Activated T-cell treated with anti-CD3 and anti-CD28 coated beads for 4 hours (primary cell): ENCODE data around the gene CFD.
"Not testable (repeated sequence)": the region's sequence is repeated elsewhere in the genome, so short reads cannot be mapped to it uniquely, and the experiment has no call there.

Experiments
- DNase-seq: peaks from one replicate; pipeline ENCODE4 v3.0.0-alpha.2; 2020

Gene CFD

GRCh38 chr19:825897-826644 lies 33.4 kb upstream of the CFD start:
- DNase-seq: no peak

GRCh38 chr19:827314-827709 lies 32.2 kb upstream of the CFD start:
- DNase-seq: no peak

GRCh38 chr19:827710-828321 lies 31.6 kb upstream of the CFD start, which contains the start of gene AZU1:
Gene AZU1, plus strand, starts transcription at chr19:827837. Its CDS starts 10 bp downstream, at chr19:827847.
- DNase-seq: no peak

- DNase-seq: no peak
Observed at GRCh38 chr19:829129-829758, 30.2 kb upstream of the CFD start.

GRCh38 chr19:831407-832369 lies 27.8 kb upstream of the CFD start:
- no peak for DNase-seq

GRCh38 chr19:834216-834615 lies 25.2 kb upstream of the CFD start:
- DNase-seq: no peak

- no peak for DNase-seq
Observed at GRCh38 chr19:835210-835810, 24.2 kb upstream of the CFD start.

GRCh38 chr19:840519-841206 lies 18.8 kb upstream of the CFD start, which contains the start of gene PRTN3:
Gene PRTN3, plus strand, starts transcription at chr19:840999. Its CDS starts 10 bp downstream, at chr19:841009.
- no peak for DNase-seq

- DNase-seq: not testable (repeated sequence)
Observed at GRCh38 chr19:842802-843179, 16.7 kb upstream of the CFD start.

GRCh38 chr19:843180-843835 lies 16.2 kb upstream of the CFD start:
- no peak for DNase-seq

- DNase-seq: no peak
Observed at GRCh38 chr19:843836-844545, 15.5 kb upstream of the CFD start.

GRCh38 chr19:844546-844971 lies 14.9 kb upstream of the CFD start:
- DNase-seq: no peak

- no peak for DNase-seq
Observed at GRCh38 chr19:845707-846521, 13.6 kb upstream of the CFD start.

- no peak for DNase-seq
Observed at GRCh38 chr19:848386-848921, 11.0 kb upstream of the CFD start.

GRCh38 chr19:849195-849594 lies 10.3 kb upstream of the CFD start:
- DNase-seq: not testable (repeated sequence)

- no peak for DNase-seq
Observed at GRCh38 chr19:850221-850978, 9.1 kb upstream of the CFD start.

- no peak for DNase-seq
Observed at GRCh38 chr19:850979-851335, 8.5 kb upstream of the CFD start.

- no peak for DNase-seq
Observed at GRCh38 chr19:852136-853013, 7.1 kb upstream of the CFD start, which contains the start of gene ELANE. Gene ELANE, plus strand, starts transcription at chr19:852303. Its CDS starts 26 bp downstream, at chr19:852329.
